Pancreas (tissue), 10 donors: ENCODE data around the gene RASA3. TPM values are rescaled to one million over a fixed set of nuclear protein-coding genes. Genes with fewer than 3 reads are reported as not detected.

ENCODE experiments used
- ATAC-seq, 4 donors: fragments of 200-7000 bp; cut with Tn5 transposase; one replicate each; pipeline versions ENCODE4 v1.8.0 to v1.9.1; 2020; ENCODE audit warnings: mild to moderate bottlenecking in 4 of 4, moderate library complexity in 4 of 4
- DNase-seq, 6 donors: peaks; one replicate each; pipeline ENCODE4 v3.0.0-alpha.2; 2020
- FAIRE-seq: peaks from 2 replicates; lab custom pipeline; 2012; peaks lifted over from hg19 to GRCh38; lab: Jason Lieb, UNC
- H3K27ac ChIP-seq, 4 donors: fragments of 200-600 bp; sonication (generic); 1 replicate in 3 of 4; 2 replicates in 1 of 4; pipeline versions ENCODE4 v1.5.0 to v1.8.0; 2020
- H3K27me3 ChIP-seq, 4 donors: fragments of 200-600 bp; one replicate each; pipeline ENCODE4 v1.8.0; 2021
- H3K36me3 ChIP-seq, 3 donors: fragments of 200-600 bp; sonication (generic) in 1 of 3; one replicate each; pipeline versions ENCODE4 v1.5.0 to v1.8.0; 2020 to 2021
- H3K4me1 ChIP-seq, 3 donors: fragments of 200-600 bp; one replicate each; pipeline ENCODE4 v1.8.0; 2021
- H3K4me3 ChIP-seq, 4 donors: fragments of 200-600 bp; sonication (generic) in 2 of 4; one replicate each; pipeline versions ENCODE4 v1.5.0 to v1.8.0; 2020 to 2021
- H3K9me3 ChIP-seq, 4 donors: fragments of 200-600 bp; one replicate each; pipeline ENCODE4 v1.8.0; 2021
- WGBS, 2 donors: extraction: QIAGEN DNeasy Blood & Tissue Kit; methylation state at CpG; one replicate each; pipeline ENCODE4 v1.1.7; 2013; 5-methylcytosine and 5-hydroxymethylcytosine counted together
- intact Hi-C, 3 donors: fragments of 100-400 bp; cut with DNase I; formaldehyde crosslinking; loops; one replicate each; pipeline versions ENCODE4 v1.11.1 to v1.14.2; 2022
- polyA plus RNA-seq, 2 donors: library from polyadenylated mRNA; stranded (reverse); fragments of 200-250 nt; gene quantifications; one replicate each; pipeline ENCODE4 v1.2.3, GENCODE V29; 2013
- total RNA-seq, 6 donors: library from RNA; stranded (reverse); fragmentation: NEBNext Ultra II Directional in 4 of 6; extraction: Animal tissue kit (Norgen Biotek cat#: 25700) in 4 of 6; gene quantifications; one replicate each; pipeline versions ENCODE4 v1.2.1 to v1.2.4, GENCODE V29; 2021 to 2023
- TF ChIP-seq, protein P1 (sequence below), 4 donors: fragments of 200-600 bp; sonication (generic) in 3 of 4; IDR thresholded peaks; one replicate each; pipeline versions ENCODE4 v1.5.0 to v1.8.0; 2021; ENCODE audit warnings: antibody characterized with exemption in 4 of 4
- donor health status: healthy with polysubstance abuse.
- donor health status: DM: no; HTN: no; CAD: no; lungs with moderate emphysema.
- donor health status: DM: no; HTN: no; CAD: no.
- donor health status: control.
- donor health status: control.
- donor health status: Bipolar disorder and iron deficiency.
- donor health status: DM: yes; HTN: yes; CAD: no.
- donor health status: DM: no; HTN: no; CAD: no.
- donor health status: DM: no; HTN: no; CAD: no.
- donor health status: DM: yes; HTN: yes; CAD: no.

RASA3 gene
- total and polyA plus RNA-seq, 8 donors: 5.7 to 11.2 (median 9.1) TPM

DNA sequence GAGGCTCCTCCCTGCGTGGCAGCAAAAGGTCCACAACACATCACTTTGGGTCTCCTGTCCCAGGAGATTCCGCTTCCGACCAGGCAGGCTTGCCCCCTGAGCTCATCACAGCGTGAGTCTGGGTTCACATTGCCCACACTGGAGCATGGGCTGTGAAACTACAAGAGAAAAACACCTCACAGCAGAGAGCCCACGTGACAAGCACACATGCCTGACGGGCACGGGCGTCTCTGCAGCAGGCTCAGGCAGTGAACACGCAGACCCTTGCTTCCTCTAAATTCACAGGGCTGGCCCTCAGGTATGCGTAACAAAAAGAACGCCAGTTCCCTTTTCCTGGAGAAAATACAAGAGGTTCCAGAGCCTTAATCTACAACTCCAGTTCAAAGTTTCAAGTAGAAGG, 41.9 kb downstream of the RASA3 start:
- TF ChIP-seq, protein P1, sequence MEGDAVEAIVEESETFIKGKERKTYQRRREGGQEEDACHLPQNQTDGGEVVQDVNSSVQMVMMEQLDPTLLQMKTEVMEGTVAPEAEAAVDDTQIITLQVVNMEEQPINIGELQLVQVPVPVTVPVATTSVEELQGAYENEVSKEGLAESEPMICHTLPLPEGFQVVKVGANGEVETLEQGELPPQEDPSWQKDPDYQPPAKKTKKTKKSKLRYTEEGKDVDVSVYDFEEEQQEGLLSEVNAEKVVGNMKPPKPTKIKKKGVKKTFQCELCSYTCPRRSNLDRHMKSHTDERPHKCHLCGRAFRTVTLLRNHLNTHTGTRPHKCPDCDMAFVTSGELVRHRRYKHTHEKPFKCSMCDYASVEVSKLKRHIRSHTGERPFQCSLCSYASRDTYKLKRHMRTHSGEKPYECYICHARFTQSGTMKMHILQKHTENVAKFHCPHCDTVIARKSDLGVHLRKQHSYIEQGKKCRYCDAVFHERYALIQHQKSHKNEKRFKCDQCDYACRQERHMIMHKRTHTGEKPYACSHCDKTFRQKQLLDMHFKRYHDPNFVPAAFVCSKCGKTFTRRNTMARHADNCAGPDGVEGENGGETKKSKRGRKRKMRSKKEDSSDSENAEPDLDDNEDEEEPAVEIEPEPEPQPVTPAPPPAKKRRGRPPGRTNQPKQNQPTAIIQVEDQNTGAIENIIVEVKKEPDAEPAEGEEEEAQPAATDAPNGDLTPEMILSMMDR (IDR thresholded peaks at IDR 0.05): no peak
- Histone ChIP-seq H3K9me3 (no peaks in the 10 kb centered on the region), H3K4me1 (no peaks in the 10 kb centered on the region), H3K27me3 (no peaks in the 10 kb centered on the region), H3K36me3 (no peaks in the 10 kb centered on the region), H3K4me3 (no peak overlapping the region), H3K27ac (no peak overlapping the region)
- DNase-seq (peak in 1 of 6 donors; percentile 19), FAIRE-seq (no peak), ATAC-seq (no peak)
- 87 to 88% methylated on average over 11 of the region's 11 CpGs for WGBS, 2 donors
- intact Hi-C loops: no loop called here

DNA sequence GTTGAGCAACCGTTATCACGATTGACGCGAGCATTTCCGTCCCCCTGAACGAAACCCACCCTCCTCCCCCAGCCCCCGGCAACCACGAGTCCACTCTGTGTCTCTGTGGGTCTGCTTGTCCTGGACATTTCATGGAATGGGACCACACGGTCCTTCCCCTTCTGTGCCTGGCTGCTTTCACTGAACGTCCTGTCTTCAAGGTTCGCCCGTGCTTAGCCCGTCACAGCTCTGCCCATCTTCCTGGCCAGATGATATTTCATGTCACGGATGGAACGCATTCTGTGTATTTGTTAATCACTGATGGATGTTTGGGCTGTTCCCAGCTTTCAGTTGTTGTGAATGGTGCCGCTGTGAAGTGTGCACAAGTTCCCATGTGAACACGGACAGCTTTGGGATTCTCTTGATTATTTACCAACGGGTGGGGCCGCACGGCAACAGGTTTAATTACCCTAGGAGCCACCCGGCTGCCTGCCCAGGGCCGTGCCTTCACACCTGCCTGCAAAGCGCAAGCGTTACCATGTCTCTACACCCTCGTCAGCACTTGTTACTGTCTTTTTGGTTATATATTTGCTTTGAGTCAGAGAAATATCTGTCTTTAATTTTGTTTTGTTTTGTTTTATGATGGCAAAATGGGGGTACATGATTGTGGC, 42.5 kb downstream of the RASA3 start:
- ATAC-seq (peak in 3 of 4 donors; percentile 43 to 55 (median 52)), FAIRE-seq (no peak), DNase-seq (peak in 1 of 6 donors; percentile 23)
- intact Hi-C loops: no loop called here
- H3K4me3 ChIP-seq: no peak overlapping the region
- H3K27ac ChIP-seq: no peak overlapping the region
- no peaks in the 10 kb centered on the region for H3K4me1 ChIP-seq
- WGBS, 2 donors: 60 to 67% methylated on average over 25 of the region's 25 CpGs
- no peaks in the 10 kb centered on the region for H3K9me3 ChIP-seq
- no peaks in the 10 kb centered on the region for H3K27me3 ChIP-seq
- TF ChIP-seq, protein P1 (IDR thresholded peaks at IDR 0.05): no peak
- no peaks in the 10 kb centered on the region for H3K36me3 ChIP-seq

DNA sequence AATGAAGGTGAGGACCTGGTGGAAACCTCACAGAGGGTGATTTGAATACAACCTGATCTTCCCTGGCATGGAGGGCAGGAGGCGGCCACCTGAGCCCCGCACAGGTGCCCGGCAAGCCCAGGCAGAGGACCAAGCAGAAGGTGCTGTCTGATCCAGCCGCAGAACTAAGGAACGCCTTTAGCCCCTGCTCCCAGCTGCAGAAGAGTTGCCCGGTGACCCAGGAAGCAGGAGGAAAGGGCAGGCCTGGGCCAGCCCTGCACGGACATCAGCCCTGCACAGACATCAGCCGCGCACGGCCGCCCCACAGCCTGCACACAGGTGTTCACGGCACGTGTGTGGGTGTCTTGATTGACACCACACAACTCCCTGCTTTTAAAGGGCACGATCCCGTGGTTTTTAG, 43.1 kb downstream of the RASA3 start:
- TF ChIP-seq, protein P1 (IDR thresholded peaks at IDR 0.05): no peak
- ATAC-seq (peak; percentile 54 to 64 (median 61)), FAIRE-seq (no peak), DNase-seq (peak in 2 of 6 donors; percentile 35 to 51)
- intact Hi-C loops: no loop called here
- H3K4me3 ChIP-seq: no peak overlapping the region
- WGBS, 2 donors: 41 to 65% methylated on average over 15 of the region's 15 CpGs
- H3K27ac ChIP-seq: no peak overlapping the region
- H3K27me3 ChIP-seq: no peaks in the 10 kb centered on the region
- H3K36me3 ChIP-seq: no peaks in the 10 kb centered on the region
- H3K4me1 ChIP-seq: no peaks in the 10 kb centered on the region
- H3K9me3 ChIP-seq: no peaks in the 10 kb centered on the region

DNA sequence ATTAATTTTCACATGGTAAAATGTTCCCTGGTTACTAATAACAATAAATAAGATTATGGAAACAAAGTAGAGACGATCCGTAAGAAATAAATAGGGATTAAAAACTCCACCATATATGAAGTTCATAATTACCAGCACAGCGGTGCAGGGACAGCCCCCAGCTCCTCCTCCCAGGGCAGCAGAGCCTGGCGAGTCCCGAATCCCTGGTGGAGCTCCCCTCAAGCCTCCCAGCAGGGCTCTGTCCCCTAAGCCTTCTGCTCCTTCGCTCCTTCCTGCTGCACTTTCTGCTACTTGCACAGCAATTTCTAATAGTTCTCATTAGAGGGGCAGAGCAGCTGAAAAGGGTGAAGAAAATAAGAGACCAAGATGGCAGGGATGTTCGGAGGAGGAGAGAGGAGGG, 43.6 kb downstream of the RASA3 start:
- Histone ChIP-seq H3K36me3 (no peaks in the 10 kb centered on the region), H3K4me3 (no peak overlapping the region), H3K9me3 (no peaks in the 10 kb centered on the region), H3K4me1 (no peaks in the 10 kb centered on the region), H3K27ac (no peak overlapping the region), H3K27me3 (no peaks in the 10 kb centered on the region)
- intact Hi-C loops: no loop called here
- peak in 2 of 4 donors; percentile 17 to 24 for ATAC-seq
- TF ChIP-seq, protein P1 (IDR thresholded peaks at IDR 0.05): no peak
- peak in 1 of 6 donors; percentile 27 for DNase-seq
- no peak for FAIRE-seq
- WGBS, 2 donors: 74 to 86% methylated on average over 7 of the region's 7 CpGs

DNA sequence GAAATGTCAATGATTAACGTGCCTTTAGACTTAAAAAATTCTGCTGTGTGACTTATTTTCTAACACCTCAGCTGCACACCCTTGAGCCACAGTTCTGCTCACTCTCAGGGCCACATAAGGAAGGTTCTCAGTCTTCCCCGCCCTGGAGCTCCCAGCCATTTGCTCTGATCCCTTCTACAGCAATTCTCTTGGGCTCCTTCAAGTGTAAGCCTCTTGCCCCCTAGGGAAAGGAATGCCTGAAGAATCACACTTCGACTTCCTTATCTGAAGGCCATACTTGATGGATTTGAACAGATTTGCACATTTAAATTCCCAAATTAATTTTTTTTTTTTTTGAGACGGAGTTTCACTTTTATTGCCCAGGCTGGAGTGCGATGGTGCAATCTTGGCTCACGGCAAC, 44.2 kb downstream of the RASA3 start:
- no peaks in the 10 kb centered on the region for H3K36me3 ChIP-seq
- TF ChIP-seq, protein P1 (IDR thresholded peaks at IDR 0.05): no peak
- WGBS, 2 donors: 68 to 81% methylated on average over 6 of the region's 6 CpGs
- H3K4me3 ChIP-seq: no peak overlapping the region
- DNase-seq (no peak), ATAC-seq (peak in 1 of 4 donors; percentile 20), FAIRE-seq (no peak)
- H3K27me3 ChIP-seq: no peaks in the 10 kb centered on the region
- no peak overlapping the region for H3K27ac ChIP-seq
- H3K4me1 ChIP-seq: no peaks in the 10 kb centered on the region
- intact Hi-C loops: no loop called here
- H3K9me3 ChIP-seq: no peaks in the 10 kb centered on the region
